T-cell (primary cell): ENCODE data around the gene WDR88. TPM values are rescaled to one million over a fixed set of nuclear protein-coding genes. Genes with fewer than 3 reads are reported as not detected.

ENCODE experiments used
- ATAC-seq, 4 experiments: fragments of 200-7000 bp in 3 of 4; fragments of 150-1000 bp in 1 of 4; cut with Tn5 transposase; replicated peaks in 1 of 4; 1 replicate in 3 of 4; 2 replicates in 1 of 4; pipeline ENCODE4 v1.10.0; 2021; ENCODE audit warnings: moderate library complexity in 3 of 4, mild to moderate bottlenecking in 2 of 4, moderate number of reproducible peaks in 1 of 4
- CTCF ChIA-PET, 2 donors: fragments of 300-600 bp; sonication (Branson Sonifier 250); formaldehyde crosslinking; loops; one replicate each; lab custom pipeline; 2022; ENCODE audit warnings: antibody characterized with exemption in 2 of 2; lab: Charles Lee
- POLR2A ChIA-PET, 2 donors: fragments of 300-600 bp; sonication (Branson Sonifier 250); formaldehyde crosslinking; loops; one replicate each; lab custom pipeline; 2022; ENCODE audit warnings: antibody characterized with exemption in 2 of 2; lab: Charles Lee
- DNase-seq, 35 experiments: peaks; one replicate each; pipeline versions ENCODE4 v3.0.0 to v3.0.0-alpha.2; 2013 to 2023
- H3K27ac ChIP-seq: one replicate; pipeline ENCODE4 v1.5.1; 2013; ENCODE audit warnings: low read length
- H3K27me3 ChIP-seq, 2 experiments: replicated peaks in 1 of 2; 1 replicate in 1 of 2; 2 replicates in 1 of 2; pipeline versions ENCODE4 v1.6.1 to v1.7.0; 2013; ENCODE audit warnings: low read length in 1 of 2, mixed read lengths in 1 of 2; ENCODE audit not compliant: control insufficient read depth in 2 of 2, insufficient read depth in 2 of 2; ENCODE audit errors: extremely low read depth in 1 of 2
- H3K36me3 ChIP-seq, 2 donors: 1 replicate in 1 of 2; 2 replicates in 1 of 2; pipeline versions ENCODE4 v1.6.1 to v1.7.0; 2013; ENCODE audit warnings: low read length in 1 of 2; ENCODE audit not compliant: control insufficient read depth in 2 of 2, insufficient read depth in 1 of 2; ENCODE audit errors: extremely low read depth in 1 of 2
- H3K4me1 ChIP-seq, 2 experiments: 1 replicate in 1 of 2; 2 replicates in 1 of 2; pipeline versions ENCODE4 v1.6.1 to v1.7.0; 2013; ENCODE audit warnings: low read length in 2 of 2, mixed read lengths in 1 of 2; ENCODE audit not compliant: insufficient read depth in 2 of 2, control insufficient read depth in 1 of 2; ENCODE audit errors: extremely low read depth in 1 of 2
- H3K4me3 ChIP-seq, 2 donors: 1 replicate in 1 of 2; 2 replicates in 1 of 2; pipeline versions ENCODE4 v1.5.1 to v1.7.0; 2013; ENCODE audit warnings: mild to moderate bottlenecking in 2 of 2, low read length in 1 of 2, moderate library complexity in 1 of 2; ENCODE audit not compliant: control insufficient read depth in 1 of 2; ENCODE audit errors: extremely low read depth in 1 of 2
- H3K9me3 ChIP-seq: 2 replicates; pipeline ENCODE4 v1.7.0; 2013
- H3K27ac Mint-ChIP-seq, 2 donors: one replicate each; pipeline ENCODE4 v1.8.0; 2020 to 2021; ENCODE audit warnings: mild to moderate bottlenecking in 2 of 2, mixed read lengths in 2 of 2
- H3K27me3 Mint-ChIP-seq, 2 donors: one replicate each; pipeline ENCODE4 v1.8.0; 2021 to 2022; ENCODE audit warnings: mixed read lengths in 2 of 2
- H3K36me3 Mint-ChIP-seq: one replicate; pipeline ENCODE4 v1.8.0; 2021; ENCODE audit warnings: mixed read lengths
- H3K4me1 Mint-ChIP-seq, 3 donors: one replicate each; pipeline ENCODE4 v1.8.0; 2020 to 2022; ENCODE audit warnings: mixed read lengths in 3 of 3, mild to moderate bottlenecking in 1 of 3
- H3K4me3 Mint-ChIP-seq, 3 donors: one replicate each; pipeline ENCODE4 v1.8.0; 2020 to 2022; ENCODE audit warnings: mild to moderate bottlenecking in 3 of 3, mixed read lengths in 3 of 3, moderate library complexity in 3 of 3
- H3K9me3 Mint-ChIP-seq, 3 donors: one replicate each; pipeline ENCODE4 v1.8.0; 2020 to 2022; ENCODE audit warnings: mixed read lengths in 3 of 3
- WGBS: methylation state at CpG from one replicate; pipeline ENCODE4 v1.1.5; 2013; ENCODE audit warnings: missing lambda C conversion rate; ENCODE audit not compliant: insufficient coverage; 5-methylcytosine and 5-hydroxymethylcytosine counted together
- total RNA-seq, 35 experiments: library from RNA in 6 of 35; stranded (reverse) in 6 of 35; fragments of 120-200 nt in 1 of 35; gene quantifications; one replicate each; pipeline versions ENCODE4 v1.2.1 to v1.2.4 and lab custom pipeline; 2013 to 2026

Gene WDR88
- total RNA-seq, 5 donors from 2014 or later (not counting 1 experiment from before 2014, with no cell fraction given), result 0.20 to 0.56 TPM; not detected in 3

DNA sequence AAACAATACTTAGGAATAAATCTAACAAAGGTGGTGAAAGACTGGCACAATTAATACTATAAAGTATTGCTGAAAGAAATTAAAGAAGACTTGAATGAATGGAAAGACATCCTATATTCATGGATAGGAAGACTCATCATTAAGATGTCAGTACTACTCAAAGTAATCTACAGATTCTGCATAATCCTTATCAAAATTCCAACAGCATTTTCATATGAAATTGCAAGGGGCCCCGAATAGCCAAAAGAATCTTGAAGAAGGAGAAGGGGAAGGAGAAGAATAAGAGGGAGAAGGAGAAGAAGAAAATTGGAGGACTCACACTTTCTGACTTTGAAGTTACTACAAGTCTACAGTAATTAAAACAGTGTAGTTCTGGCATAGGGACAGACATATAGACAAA, 36.6 kb downstream of the WDR88 start:
- H3K4me3 Mint-ChIP-seq, result no peak overlapping the region
- peaks cover 0 to 11% of the 10 kb centered on the region in 2 experiments for H3K4me1 ChIP-seq
- H3K36me3 Mint-ChIP-seq, result peaks cover 8% of the 10 kb centered on the region
- no peak overlapping the region for H3K4me3 ChIP-seq
- no peaks in the 10 kb centered on the region for H3K27me3 ChIP-seq
- H3K9me3 Mint-ChIP-seq, result peaks cover 4 to 13% (median 6%) of the 10 kb centered on the region in 3 donors
- H3K27me3 Mint-ChIP-seq, result no peaks in the 10 kb centered on the region
- H3K36me3 ChIP-seq, result no peaks in the 10 kb centered on the region
- WGBS, result no CpG with 5 or more reads among the region's 1 CpG
- H3K27ac ChIP-seq, result no peak overlapping the region
- peaks cover 5% of the 10 kb centered on the region for H3K9me3 ChIP-seq
- ChIA-PET CTCF (interaction anchor here in 1 of 2 donors (0.6 kb wide), 1 partner anchor 21 kb away, joined by 3 read pairs; no protein-coding TSS in a partner anchor), POLR2A (no interaction called here)
- H3K4me1 Mint-ChIP-seq, result peaks cover 14 to 25% (median 20%) of the 10 kb centered on the region in 3 donors
- DNase-seq, result no peak
- H3K27ac Mint-ChIP-seq, result no peak overlapping the region
- no peak for ATAC-seq

DNA sequence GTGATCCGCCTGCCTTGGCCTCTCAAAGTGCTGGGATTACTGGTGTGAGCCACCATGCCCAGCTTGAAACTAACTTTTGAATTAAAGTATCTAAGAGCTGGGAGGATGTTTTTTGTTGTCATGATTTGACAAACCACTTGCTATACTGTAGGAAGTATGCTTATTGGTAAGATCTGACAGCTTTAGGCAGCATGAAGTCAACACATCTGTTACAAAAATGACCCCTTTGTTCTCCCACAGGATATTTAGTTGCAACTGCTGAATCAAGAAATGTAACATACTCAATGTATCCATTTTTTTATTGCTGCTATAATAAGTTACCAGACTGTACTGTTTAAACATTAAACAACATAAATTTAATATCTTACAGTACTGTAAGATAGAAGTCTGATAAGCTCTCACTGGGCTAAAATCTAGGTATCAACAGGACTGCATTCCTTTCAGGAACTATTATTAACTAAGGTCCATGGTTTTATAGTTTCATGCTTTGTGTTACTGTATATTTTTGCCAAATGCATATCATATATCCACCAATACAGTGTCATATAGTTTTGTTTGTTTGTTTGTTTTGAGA, 39.4 kb downstream of the WDR88 start:
- ChIA-PET POLR2A (no interaction called here), CTCF (no interaction called here)
- Histone ChIP-seq H3K4me3 (no peak overlapping the region), H3K27ac (no peak overlapping the region), H3K4me1 (peaks cover 4 to 36% of the 10 kb centered on the region in 2 experiments), H3K9me3 (peaks cover 5% of the 10 kb centered on the region), H3K27me3 (no peaks in the 10 kb centered on the region), H3K36me3 (no peaks in the 10 kb centered on the region)
- peaks cover 4 to 13% (median 6%) of the 10 kb centered on the region in 3 donors for H3K9me3 Mint-ChIP-seq
- peaks cover 4% of the 10 kb centered on the region for H3K36me3 Mint-ChIP-seq
- WGBS, result no CpG with 5 or more reads among the region's 1 CpG
- H3K27me3 Mint-ChIP-seq, result no peaks in the 10 kb centered on the region
- H3K27ac Mint-ChIP-seq, result no peak overlapping the region
- ATAC-seq, result no peak
- no peak overlapping the region for H3K4me3 Mint-ChIP-seq
- H3K4me1 Mint-ChIP-seq, result peaks cover 33 to 39% (median 39%) of the 10 kb centered on the region in 3 donors
- no peak for DNase-seq

DNA sequence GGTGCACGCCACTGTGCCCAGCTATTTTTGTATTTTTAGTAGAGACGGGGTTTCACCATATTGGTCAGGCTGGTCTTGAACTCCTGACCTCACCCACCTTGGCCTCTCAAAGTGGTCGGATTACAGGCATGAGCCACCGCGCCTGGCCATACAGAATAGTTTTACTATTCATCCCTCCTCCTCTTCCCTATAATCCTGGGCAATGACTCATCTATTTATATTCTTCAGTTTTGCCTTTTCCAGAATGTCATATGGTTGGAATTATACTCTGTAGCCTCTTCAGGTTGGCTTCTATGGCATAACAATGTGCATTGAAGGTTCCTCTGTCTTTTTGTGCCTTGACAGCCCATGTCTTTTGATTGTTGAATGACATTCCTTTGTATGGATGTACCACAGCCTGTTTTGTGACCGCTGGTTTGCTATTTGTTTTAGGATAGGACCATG, 40.0 kb downstream of the WDR88 start:
- Histone ChIP-seq H3K27me3 (no peaks in the 10 kb centered on the region), H3K36me3 (no peaks in the 10 kb centered on the region), H3K4me3 (no peak overlapping the region), H3K27ac (no peak overlapping the region), H3K4me1 (peaks cover 4 to 36% of the 10 kb centered on the region in 2 experiments), H3K9me3 (peaks cover 5% of the 10 kb centered on the region)
- 100% methylated on average over 1 of the region's 6 CpGs for WGBS
- peaks cover 4% of the 10 kb centered on the region for H3K36me3 Mint-ChIP-seq
- no peak for ATAC-seq
- DNase-seq, result no peak
- H3K4me1 Mint-ChIP-seq, result peaks cover 35 to 45% (median 39%) of the 10 kb centered on the region in 3 donors
- ChIA-PET POLR2A (no interaction called here), CTCF (no interaction called here)
- peaks cover 0 to 2% of the 10 kb centered on the region in 2 donors for H3K27me3 Mint-ChIP-seq
- H3K9me3 Mint-ChIP-seq, result peaks cover 4 to 13% (median 6%) of the 10 kb centered on the region in 3 donors
- no peak overlapping the region for H3K4me3 Mint-ChIP-seq
- no peak overlapping the region for H3K27ac Mint-ChIP-seq

DNA sequence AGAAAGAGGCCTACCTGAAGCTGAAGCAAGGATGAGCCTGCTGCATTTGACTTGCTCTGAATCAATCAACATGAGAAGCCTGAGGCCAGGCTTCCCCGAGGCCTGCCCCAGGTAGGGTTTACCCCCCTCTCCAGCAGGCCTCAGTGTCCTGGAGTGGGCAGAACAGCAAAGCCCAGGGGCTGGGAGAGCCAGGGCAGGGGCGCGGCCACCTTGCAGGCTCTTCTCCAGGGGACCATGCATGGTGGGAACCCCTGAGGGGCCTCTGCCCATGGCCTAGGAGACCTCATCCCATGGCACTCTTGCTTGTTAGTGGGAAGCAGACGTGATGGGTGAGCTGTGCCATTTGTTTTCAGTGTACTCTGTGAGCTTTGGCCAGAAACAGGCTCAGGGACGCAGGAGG, 42.3 kb downstream of the WDR88 start:
- Histone ChIP-seq H3K36me3 (no peaks in the 10 kb centered on the region), H3K4me1 (peaks cover 7 to 45% of the 10 kb centered on the region in 2 experiments), H3K4me3 (no peak overlapping the region), H3K9me3 (no peaks in the 10 kb centered on the region), H3K27me3 (no peaks in the 10 kb centered on the region), H3K27ac (no peak overlapping the region)
- H3K27me3 Mint-ChIP-seq, result peaks cover 0 to 2% of the 10 kb centered on the region in 2 donors
- WGBS, result 100% methylated on average over 5 of the region's 5 CpGs
- H3K4me1 Mint-ChIP-seq, result peaks cover 45 to 46% (median 45%) of the 10 kb centered on the region in 3 donors
- no peak overlapping the region for H3K4me3 Mint-ChIP-seq
- no peak for ATAC-seq
- H3K27ac Mint-ChIP-seq, result no peak overlapping the region
- DNase-seq, result no peak
- ChIA-PET CTCF (interaction anchor here (1.1 to 1.2 kb wide), 2 partner anchors 10 to 30 kb away, joined by 3 to 4 read pairs; no protein-coding TSS in a partner anchor), POLR2A (no interaction called here)
- peaks cover 2% of the 10 kb centered on the region for H3K36me3 Mint-ChIP-seq
- no peaks in the 10 kb centered on the region for H3K9me3 Mint-ChIP-seq

DNA sequence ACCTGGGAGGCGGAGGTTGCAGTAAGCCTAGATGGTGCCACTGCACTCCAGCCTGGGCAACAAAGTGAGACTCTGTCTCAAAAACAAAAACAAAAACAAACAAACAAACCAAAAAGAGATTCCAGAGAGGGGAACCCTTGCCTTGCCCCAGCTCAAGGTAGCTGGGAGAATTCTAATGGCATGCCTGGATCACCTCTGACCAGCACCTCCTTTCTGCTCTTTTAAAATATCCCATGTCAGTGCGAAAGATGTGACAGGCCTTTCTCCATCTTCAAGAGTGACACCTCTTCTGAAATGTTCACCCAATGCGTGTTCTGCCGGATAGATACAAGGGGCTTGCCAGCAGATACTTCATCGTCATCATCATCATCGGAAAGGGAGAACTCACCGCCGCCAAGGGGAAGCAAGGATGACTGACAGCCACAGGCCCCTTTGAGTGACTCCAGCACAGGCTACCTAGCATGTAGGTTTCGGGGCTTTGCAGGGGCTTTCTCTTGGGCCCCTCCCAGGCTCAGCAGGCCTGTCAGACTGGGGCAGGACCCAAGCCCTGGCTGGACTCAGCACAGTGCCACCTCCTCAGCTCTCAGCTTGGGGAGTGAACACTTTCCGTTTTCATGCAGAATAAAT, 43.4 kb downstream of the WDR88 start:
- H3K4me3 ChIP-seq, result no peak overlapping the region
- H3K36me3 ChIP-seq, result no peaks in the 10 kb centered on the region
- no peak overlapping the region for H3K27ac ChIP-seq
- Mint-ChIP-seq H3K36me3 (no peaks in the 10 kb centered on the region), H3K27me3 (peaks cover 0 to 2% of the 10 kb centered on the region in 2 donors), H3K4me3 (peak overlapping the region; percentile 90 to 97 (median 97)), H3K4me1 (peaks cover 46 to 50% (median 49%) of the 10 kb centered on the region in 3 donors), H3K27ac (peak overlapping the region in 1 of 2 donors; percentile 98), H3K9me3 (no peaks in the 10 kb centered on the region)
- CTCF ChIA-PET, result interaction anchor here (1.4 to 2.6 kb wide), 2 partner anchors 9 to 15 kb away, joined by 3 to 22 read pairs; no protein-coding TSS in a partner anchor
- H3K27me3 ChIP-seq, result no peaks in the 10 kb centered on the region
- H3K4me1 ChIP-seq, result peaks cover 7 to 45% of the 10 kb centered on the region in 2 experiments
- WGBS, result 96% methylated on average over 9 of the region's 10 CpGs
- DNase-seq (no peak), ATAC-seq (no peak)
- H3K9me3 ChIP-seq, result no peaks in the 10 kb centered on the region
- POLR2A ChIA-PET, result interaction anchor here in 1 of 2 donors (0.5 to 0.6 kb wide), 2 partner anchors 482 to 595 kb away, joined by 5 to 11 read pairs; no protein-coding TSS in a partner anchor

DNA sequence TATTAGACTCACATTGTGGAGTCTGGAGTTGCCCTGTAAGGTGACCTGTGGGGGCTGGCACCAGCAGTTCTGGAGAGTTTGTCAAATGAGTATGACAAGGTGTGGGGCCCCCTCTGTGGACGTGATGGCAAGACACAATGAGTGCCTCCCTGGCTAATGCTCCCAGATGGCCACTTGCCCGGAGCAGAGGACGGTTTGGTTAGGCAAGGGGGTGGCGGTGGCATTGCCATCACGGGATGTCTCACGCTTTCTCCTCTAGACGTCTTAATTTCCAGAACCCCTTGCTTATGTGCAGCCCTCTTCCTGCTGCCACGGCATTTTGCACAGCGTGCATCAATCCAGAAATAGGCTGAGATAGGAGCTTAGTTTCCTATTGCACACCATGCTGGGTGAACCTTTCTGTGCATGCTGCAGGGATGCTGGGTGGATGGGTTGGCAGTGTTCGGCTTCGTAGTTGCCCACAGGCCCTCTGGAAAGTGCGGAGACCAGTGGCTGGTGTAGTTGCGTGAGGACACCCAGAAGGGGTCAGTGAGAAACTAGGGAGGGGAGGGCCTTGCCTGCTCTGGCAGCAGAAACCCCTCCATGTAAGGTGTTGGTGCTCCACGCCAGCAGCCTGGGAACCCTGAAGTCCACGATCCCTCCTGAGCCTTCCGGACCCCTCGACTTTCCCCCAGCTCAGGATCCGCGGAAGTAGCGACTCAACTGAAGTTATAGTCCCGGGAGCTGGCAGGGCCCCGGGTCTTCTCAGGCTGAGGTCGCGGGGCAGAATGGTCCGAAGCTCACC, 44.2 kb downstream of the WDR88 start:
- Histone ChIP-seq H3K9me3 (no peaks in the 10 kb centered on the region), H3K4me1 (peaks cover 7 to 45% of the 10 kb centered on the region in 2 experiments), H3K4me3 (peak overlapping the region; percentile 85 to 90), H3K27me3 (no peaks in the 10 kb centered on the region), H3K27ac (peak overlapping the region; percentile 88), H3K36me3 (no peaks in the 10 kb centered on the region)
- WGBS, result 0% methylated on average over 21 of the region's 25 CpGs
- peak in 2 of 4 experiments; percentile 0 to 1 for ATAC-seq
- Mint-ChIP-seq H3K4me3 (peak overlapping the region; percentile 90 to 97 (median 97)), H3K4me1 (peaks cover 46 to 50% (median 49%) of the 10 kb centered on the region in 3 donors), H3K27me3 (peaks cover 0 to 2% of the 10 kb centered on the region in 2 donors), H3K27ac (peak overlapping the region; percentile 96 to 98), H3K9me3 (no peaks in the 10 kb centered on the region), H3K36me3 (no peaks in the 10 kb centered on the region)
- ChIA-PET CTCF (interaction anchor here (0.5 to 2.6 kb wide), 9 partner anchors 8 to 499 kb away, joined by 3 to 22 read pairs (median 5); partner anchors contain the start of gene CEP89 (in 1 of the 2)), POLR2A (interaction anchor here (0.5 to 2.5 kb wide), 7 partner anchors 12 to 848 kb away, joined by 3 to 11 read pairs (median 5); no protein-coding TSS in a partner anchor)
- DNase-seq, result peak in 12 of 35 experiments; percentile 3 to 47 (median 16)
